GM18907 (cell line): ENCODE measurements around the gene SEMA3E.
A peak's percentile ranks its signal among the peaks of the same experiment; 100 is the strongest.
"Not testable (repeated sequence)": the region's sequence is repeated elsewhere in the genome, so short reads cannot be mapped to it uniquely, and the experiment has no call there.

Experiments
- ATAC-seq: cut with Tn5 transposase; IDR thresholded peaks from one replicate; pipeline ENCODE4 v1.9.1; 2021; ENCODE audit warnings: mild to moderate bottlenecking, moderate library complexity; ENCODE audit not compliant: unreplicated experiment

The SEMA3E gene

GRCh38 chr7:83457022-83457892 is 191.7 kb downstream of the SEMA3E start:
- ATAC-seq, result no peak

GRCh38 chr7:83456413-83456812 is 192.5 kb downstream of the SEMA3E start:
- no peak for ATAC-seq

GRCh38 chr7:83455612-83456011 is 193.3 kb downstream of the SEMA3E start:
- ATAC-seq, result no peak

- no peak for ATAC-seq
These were observed 196.7 kb downstream of the SEMA3E start for GRCh38 chr7:83452256-83452655.

- ATAC-seq, result no peak
These were observed 197.4 kb downstream of the SEMA3E start for GRCh38 chr7:83451501-83452045.

- ATAC-seq, result no peak
These were observed 199.2 kb downstream of the SEMA3E start for GRCh38 chr7:83449781-83450180.

GRCh38 chr7:83447681-83448080 is 201.3 kb downstream of the SEMA3E start:
- no peak for ATAC-seq

GRCh38 chr7:83446102-83446669 is 202.8 kb downstream of the SEMA3E start:
- no peak for ATAC-seq

GRCh38 chr7:83442911-83443310 is 206.0 kb downstream of the SEMA3E start:
- ATAC-seq, result no peak

GRCh38 chr7:83439026-83439425 is 209.9 kb downstream of the SEMA3E start:
- no peak for ATAC-seq

- ATAC-seq, result not testable (repeated sequence)
These were observed 218.7 kb downstream of the SEMA3E start for GRCh38 chr7:83430289-83430688.

GRCh38 chr7:83429493-83429892 is 219.4 kb downstream of the SEMA3E start:
- no peak for ATAC-seq

- ATAC-seq, result no peak
These were observed 221.1 kb downstream of the SEMA3E start for GRCh38 chr7:83427884-83428283.

GRCh38 chr7:83426325-83426724 is 222.6 kb downstream of the SEMA3E start:
- ATAC-seq, result no peak

GRCh38 chr7:83419013-83419412 is 229.9 kb downstream of the SEMA3E start:
- no peak for ATAC-seq

- ATAC-seq, result no peak
These were observed 233.1 kb downstream of the SEMA3E start for GRCh38 chr7:83415840-83416239.

- no peak for ATAC-seq
These were observed 234.0 kb downstream of the SEMA3E start for GRCh38 chr7:83414947-83415346.

GRCh38 chr7:83413831-83414230 is 235.1 kb downstream of the SEMA3E start:
- no peak for ATAC-seq

- no peak for ATAC-seq
These were observed 235.5 kb downstream of the SEMA3E start for GRCh38 chr7:83413424-83413823.

GRCh38 chr7:83410989-83411591 is 237.8 kb downstream of the SEMA3E start:
- ATAC-seq, result peak; percentile 53

- ATAC-seq, result no peak
These were observed 254.2 kb downstream of the SEMA3E start for GRCh38 chr7:83394776-83395175.

- ATAC-seq, result no peak
These were observed 260.5 kb downstream of the SEMA3E start for GRCh38 chr7:83388436-83388835.
